Globus pallidus (tissue), 1 donor: ENCODE data around the gene MMP28.

Source experiments
- DNase-seq: peaks from one replicate; pipeline ENCODE4 v3.0.0-alpha.2; 2015; ENCODE audit warnings: low spot score

The MMP28 gene

GRCh38 chr17:35726127-35726952 is 69.1 kb downstream of the MMP28 start:
- no peak for DNase-seq

- no peak for DNase-seq
Observed at GRCh38 chr17:35725802-35726126, 69.7 kb downstream of the MMP28 start.

- no peak for DNase-seq
Observed at GRCh38 chr17:35725058-35725457, 70.4 kb downstream of the MMP28 start.

DNA sequence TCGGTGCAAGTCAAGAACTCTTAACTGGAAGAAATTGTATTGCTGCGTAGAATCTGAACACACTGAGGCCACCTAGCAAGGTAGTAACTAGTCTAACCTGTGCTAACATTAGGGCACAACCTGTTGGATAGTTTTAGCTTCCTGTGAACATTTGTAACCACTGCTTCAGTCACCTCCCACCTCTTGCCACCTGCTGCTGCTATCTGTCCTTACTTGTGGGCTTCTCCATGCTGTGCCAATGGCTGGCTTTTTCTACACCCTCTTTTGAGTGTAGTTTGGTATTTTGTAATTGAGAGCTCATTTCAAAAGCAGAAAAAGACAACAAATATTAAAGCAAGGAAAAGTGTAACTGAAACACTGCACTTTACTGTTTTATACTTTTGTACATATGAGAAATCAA is 71.7 kb downstream of the MMP28 start:
- DNase-seq: no peak

GRCh38 chr17:35717475-35717874 is 78.0 kb downstream of the MMP28 start:
- DNase-seq: no peak

DNA sequence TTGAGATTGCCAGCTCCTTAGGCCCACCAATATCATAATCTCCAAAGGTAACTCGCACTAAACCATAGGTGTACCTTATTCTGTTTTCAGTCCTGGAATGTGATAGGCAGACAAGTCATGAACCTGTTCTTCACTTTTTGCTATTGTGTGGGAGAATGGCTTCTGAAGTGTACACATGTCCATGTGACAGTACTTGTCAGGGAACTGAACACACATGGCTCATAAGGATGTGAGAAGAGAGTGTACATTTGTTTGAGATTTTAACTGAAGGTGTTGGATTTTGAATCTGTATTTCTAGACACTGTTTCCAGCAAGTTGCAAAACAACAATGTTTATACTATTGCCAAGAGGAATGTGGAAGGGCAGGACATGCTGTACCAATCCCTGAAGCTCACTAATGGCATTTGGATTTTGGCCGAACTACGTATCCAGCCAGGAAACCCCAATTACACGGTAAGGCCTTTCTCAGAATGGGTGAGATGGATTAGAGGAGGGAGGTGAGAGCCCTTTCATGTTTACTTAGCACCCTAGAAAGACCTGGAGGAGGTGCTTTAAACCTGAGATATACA is 78.5 kb downstream of the MMP28 start:
- DNase-seq: no peak

DNA sequence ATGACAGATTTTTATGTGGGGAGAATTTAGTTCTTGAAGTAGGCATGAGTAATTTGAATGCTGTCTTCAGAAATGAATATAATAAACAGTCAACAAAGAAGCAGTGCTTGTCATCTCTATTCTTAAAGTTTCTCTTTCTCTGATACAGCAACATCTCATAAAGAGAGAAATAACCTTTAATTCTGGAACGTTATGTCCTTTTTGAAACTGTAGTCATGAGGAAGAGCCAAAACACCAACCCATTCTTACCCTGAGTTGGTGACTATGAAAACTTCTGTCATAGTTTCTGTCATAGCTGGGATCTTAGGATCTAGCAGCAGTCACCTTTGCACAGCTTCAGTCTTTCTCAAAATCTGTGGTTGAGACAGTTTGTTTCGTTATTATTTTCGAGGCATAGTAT is 79.3 kb downstream of the MMP28 start:
- no peak for DNase-seq
